ENCODE data around the gene EVA1B. TPM values are rescaled to one million over a fixed set of nuclear protein-coding genes. Genes with fewer than 3 reads are reported as not detected.
A peak's percentile ranks its signal among the peaks of the same experiment; 100 is the strongest.

The EVA1B gene
- total RNA-seq, 1 donor from 2014 or later = 20.5 TPM

DNA sequence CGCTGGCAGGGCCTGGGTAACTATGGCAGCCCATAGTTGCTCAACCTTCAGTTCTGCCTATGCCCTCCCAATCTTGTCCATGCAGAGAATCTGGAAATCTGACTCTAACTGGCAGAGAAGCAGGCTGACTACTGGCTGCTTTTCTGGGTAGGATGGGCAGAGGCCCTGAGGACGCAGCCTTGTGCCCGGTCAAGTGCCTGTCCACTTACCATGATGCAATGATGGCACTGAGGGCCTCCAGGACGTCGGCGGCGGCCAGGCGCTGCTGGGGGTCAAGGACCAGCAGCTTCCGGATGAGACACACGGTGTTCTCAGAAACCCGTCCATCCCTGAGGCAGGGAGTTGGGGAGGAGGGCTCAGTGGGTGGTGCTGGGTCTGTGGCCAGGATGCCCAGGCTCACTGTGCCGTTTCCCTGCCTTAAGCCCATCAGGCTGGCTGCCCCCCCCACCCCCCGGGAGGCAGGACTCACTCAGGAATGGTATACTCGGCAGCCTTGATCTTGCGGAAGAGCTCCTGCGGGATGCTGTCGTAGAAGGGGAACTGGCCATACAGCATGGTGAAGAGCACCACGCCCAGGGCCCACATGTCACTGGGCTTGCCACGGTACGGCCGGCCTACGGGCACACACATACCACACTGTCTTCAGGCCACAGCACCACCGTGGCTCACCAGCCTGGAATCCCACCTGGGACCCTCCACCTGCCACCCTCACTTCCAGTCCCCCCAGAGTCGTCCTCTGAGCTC is 20.4 kb upstream of the EVA1B start:
- TF ChIP-seq, protein P1, sequence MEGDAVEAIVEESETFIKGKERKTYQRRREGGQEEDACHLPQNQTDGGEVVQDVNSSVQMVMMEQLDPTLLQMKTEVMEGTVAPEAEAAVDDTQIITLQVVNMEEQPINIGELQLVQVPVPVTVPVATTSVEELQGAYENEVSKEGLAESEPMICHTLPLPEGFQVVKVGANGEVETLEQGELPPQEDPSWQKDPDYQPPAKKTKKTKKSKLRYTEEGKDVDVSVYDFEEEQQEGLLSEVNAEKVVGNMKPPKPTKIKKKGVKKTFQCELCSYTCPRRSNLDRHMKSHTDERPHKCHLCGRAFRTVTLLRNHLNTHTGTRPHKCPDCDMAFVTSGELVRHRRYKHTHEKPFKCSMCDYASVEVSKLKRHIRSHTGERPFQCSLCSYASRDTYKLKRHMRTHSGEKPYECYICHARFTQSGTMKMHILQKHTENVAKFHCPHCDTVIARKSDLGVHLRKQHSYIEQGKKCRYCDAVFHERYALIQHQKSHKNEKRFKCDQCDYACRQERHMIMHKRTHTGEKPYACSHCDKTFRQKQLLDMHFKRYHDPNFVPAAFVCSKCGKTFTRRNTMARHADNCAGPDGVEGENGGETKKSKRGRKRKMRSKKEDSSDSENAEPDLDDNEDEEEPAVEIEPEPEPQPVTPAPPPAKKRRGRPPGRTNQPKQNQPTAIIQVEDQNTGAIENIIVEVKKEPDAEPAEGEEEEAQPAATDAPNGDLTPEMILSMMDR (IDR thresholded peaks at IDR 0.05; ENCODE audit: insufficient read depth, low read length, severe bottlenecking) = no peak
- H3K27me3 ChIP-seq (ENCODE audit: control insufficient read depth, insufficient read depth, low read length) = no peaks in the 10 kb centered on the region
- peaks cover 59% of the 10 kb centered on the region for H3K36me3 ChIP-seq (ENCODE audit: control insufficient read depth, insufficient read depth, low read length)
- FAIRE-seq (peak; percentile 66), DNase-seq (ENCODE audit: low read depth) (no peak)
- no peak overlapping the region for H3K4me3 ChIP-seq (ENCODE audit: low read depth, low read length)

DNA sequence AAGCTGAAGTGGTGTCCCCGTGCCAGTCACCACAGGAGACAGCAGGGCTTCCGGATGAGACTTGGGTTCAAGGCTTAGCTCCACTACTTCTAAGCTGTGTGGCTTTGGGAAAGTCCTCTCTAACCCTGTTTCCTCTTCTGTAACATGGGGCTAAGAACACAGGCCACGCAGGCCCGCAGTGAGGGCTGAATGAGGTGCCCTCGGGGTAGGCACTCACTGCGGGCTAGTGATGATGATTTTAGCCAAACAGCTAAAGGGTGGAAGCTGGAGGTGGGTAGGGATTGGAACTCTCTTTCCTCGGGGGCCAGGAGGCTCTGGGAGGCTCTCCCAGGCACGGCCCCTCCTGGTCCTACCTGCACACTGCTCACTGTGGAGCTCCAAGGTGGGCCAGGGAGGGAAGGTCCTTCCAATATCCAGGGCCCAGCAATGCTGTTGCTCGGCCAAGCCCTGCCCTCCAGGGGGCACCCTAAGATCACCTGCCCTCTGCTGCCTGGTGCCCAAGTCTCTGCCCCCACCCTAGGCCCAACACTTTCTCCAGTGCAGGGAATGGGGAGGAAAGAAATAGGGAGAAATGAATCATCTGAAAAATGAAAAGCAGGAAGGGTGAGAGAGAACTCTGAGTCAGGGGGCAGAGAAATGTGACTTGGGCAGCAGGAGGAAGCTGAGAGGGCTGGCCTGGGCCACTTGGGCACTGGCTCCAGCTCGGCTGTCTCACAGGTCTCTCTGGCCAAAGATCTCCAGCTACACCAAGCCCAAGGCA is 19.2 kb upstream of the EVA1B start:
- peak; percentile 82 for DNase-seq (ENCODE audit: low read depth)
- TF ChIP-seq, protein P1 (IDR thresholded peaks at IDR 0.05; ENCODE audit: insufficient read depth, low read length, severe bottlenecking) = peak; percentile 80
- Histone ChIP-seq H3K4me3 (ENCODE audit: low read depth, low read length) (no peak overlapping the region), H3K36me3 (ENCODE audit: control insufficient read depth, insufficient read depth, low read length) (peaks cover 48% of the 10 kb centered on the region), H3K27me3 (ENCODE audit: control insufficient read depth, insufficient read depth, low read length) (no peaks in the 10 kb centered on the region)
- peak; percentile 75 for FAIRE-seq

DNA sequence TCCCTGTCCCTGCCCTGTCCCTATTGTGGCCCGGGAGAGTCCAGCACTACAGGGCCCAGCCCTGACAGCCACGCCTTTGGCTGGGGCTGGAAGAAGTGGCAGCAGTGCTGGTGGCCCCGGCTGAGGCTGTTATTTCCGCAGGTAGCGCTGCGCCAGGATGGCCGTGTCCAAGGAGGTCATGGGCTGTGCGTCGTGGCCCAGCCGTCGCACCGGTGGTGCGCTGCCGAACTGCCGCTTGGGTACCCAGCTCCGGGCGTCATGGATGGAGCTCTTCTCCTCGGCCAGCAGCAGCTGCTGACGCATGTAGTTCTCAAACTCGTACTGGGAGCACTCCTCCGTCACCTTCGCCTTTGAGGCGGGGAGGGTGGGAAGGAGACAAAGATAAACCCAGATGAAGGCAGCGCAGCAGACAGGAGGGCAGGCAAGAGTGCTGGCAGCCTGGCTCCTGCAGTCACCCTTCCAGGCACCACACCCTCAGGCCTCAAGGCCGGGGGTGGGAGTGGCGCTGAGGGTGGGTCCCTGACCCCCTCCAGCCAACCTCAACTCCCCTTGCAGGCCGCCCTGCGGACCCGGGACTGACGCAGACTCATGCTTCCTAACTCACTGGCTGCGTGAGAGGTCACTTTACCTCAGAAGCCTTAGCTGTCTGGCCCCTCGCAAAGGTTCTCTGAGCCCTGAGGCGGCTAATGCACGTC is 18.3 kb upstream of the EVA1B start:
- H3K36me3 ChIP-seq (ENCODE audit: control insufficient read depth, insufficient read depth, low read length) = peaks cover 42% of the 10 kb centered on the region
- no peak overlapping the region for H3K4me3 ChIP-seq (ENCODE audit: low read depth, low read length)
- no peak for FAIRE-seq

DNA sequence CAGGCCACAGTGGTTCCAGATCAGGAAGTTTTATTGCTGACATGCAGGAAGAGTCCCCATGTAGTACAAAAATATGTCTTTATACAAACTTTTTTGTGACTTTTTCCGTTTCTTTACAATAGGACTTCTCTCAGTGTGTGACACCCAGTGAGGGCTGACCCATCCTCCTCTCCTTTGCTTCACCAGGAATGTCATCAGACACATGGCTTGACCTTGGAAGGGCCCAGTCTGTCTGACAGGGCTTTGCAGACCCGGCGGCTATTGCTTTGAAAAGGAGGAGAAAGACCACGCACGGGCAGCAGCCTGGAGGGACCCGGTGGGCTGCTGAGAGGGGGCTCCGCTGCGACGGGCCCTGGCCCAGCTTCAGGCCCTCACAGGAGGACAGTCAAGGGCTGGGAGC is 16.2 kb upstream of the EVA1B start:
- TF ChIP-seq, protein P1 (IDR thresholded peaks at IDR 0.05; ENCODE audit: insufficient read depth, low read length, severe bottlenecking) = no peak
- no peaks in the 10 kb centered on the region for H3K27me3 ChIP-seq (ENCODE audit: control insufficient read depth, insufficient read depth, low read length)
- FAIRE-seq = no peak
- H3K36me3 ChIP-seq (ENCODE audit: control insufficient read depth, insufficient read depth, low read length) = peaks cover 28% of the 10 kb centered on the region
- H3K4me3 ChIP-seq (ENCODE audit: low read depth, low read length) = no peak overlapping the region
- DNase-seq (ENCODE audit: low read depth) = no peak

More for the DNA sequence above, 18.3 kb upstream of the EVA1B start:
- H3K27me3 ChIP-seq (ENCODE audit: control insufficient read depth, insufficient read depth, low read length) = no peaks in the 10 kb centered on the region
- DNase-seq (ENCODE audit: low read depth) = no peak
- TF ChIP-seq, protein P1 (IDR thresholded peaks at IDR 0.05; ENCODE audit: insufficient read depth, low read length, severe bottlenecking) = no peak

DNA sequence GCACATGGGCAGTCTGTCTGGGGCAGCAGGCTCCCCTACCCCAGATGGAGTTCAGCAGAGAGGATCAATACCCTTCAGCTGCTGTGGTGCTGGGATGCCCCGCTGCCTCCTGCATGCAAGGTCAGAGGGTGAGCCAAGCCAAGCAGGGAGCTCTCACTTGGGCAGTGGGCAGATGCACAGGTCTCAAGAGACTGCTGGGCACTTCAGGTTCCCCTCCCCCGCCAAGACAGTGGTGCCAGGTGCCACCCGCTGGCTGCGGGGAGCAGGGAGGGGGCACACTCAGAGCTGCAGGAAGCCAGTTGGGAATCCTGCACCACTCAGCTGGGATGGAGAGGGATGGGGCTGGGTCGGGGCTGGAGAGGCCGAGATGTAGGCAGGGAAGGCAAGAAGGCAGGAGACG is 15.8 kb upstream of the EVA1B start:
- no peaks in the 10 kb centered on the region for H3K27me3 ChIP-seq (ENCODE audit: control insufficient read depth, insufficient read depth, low read length)
- no peak overlapping the region for H3K4me3 ChIP-seq (ENCODE audit: low read depth, low read length)
- peaks cover 25% of the 10 kb centered on the region for H3K36me3 ChIP-seq (ENCODE audit: control insufficient read depth, insufficient read depth, low read length)
- FAIRE-seq (no peak), DNase-seq (ENCODE audit: low read depth) (no peak)
- TF ChIP-seq, protein P1 (IDR thresholded peaks at IDR 0.05; ENCODE audit: insufficient read depth, low read length, severe bottlenecking) = no peak

Measured in bronchial epithelial cell (primary cell).